Dermis microvascular lymphatic vessel endothelial cell (primary cell): ENCODE data around the gene AIPL1. TPM values are rescaled to one million over a fixed set of nuclear protein-coding genes. Genes with fewer than 3 reads are reported as not detected.

ENCODE experiments used
- DNase-seq, 2 donors: peaks; one replicate each; pipeline versions ENCODE4 v3.0.0 to v3.0.0-alpha.2; 2010; ENCODE audit warnings: low read depth in 2 of 2
- total RNA-seq: library from RNA; depleted of rRNA; stranded (reverse); fragments of >200 nt; gene quantifications from 2 replicates; pipeline ENCODE4 v1.2.1, GENCODE V29; 2014

AIPL1 gene
- total RNA-seq, 1 donor from 2014 or later = not detected

GRCh38 chr17:6465206-6466003 lies 30.5 kb upstream of the AIPL1 start:
- no peak for DNase-seq

DNA sequence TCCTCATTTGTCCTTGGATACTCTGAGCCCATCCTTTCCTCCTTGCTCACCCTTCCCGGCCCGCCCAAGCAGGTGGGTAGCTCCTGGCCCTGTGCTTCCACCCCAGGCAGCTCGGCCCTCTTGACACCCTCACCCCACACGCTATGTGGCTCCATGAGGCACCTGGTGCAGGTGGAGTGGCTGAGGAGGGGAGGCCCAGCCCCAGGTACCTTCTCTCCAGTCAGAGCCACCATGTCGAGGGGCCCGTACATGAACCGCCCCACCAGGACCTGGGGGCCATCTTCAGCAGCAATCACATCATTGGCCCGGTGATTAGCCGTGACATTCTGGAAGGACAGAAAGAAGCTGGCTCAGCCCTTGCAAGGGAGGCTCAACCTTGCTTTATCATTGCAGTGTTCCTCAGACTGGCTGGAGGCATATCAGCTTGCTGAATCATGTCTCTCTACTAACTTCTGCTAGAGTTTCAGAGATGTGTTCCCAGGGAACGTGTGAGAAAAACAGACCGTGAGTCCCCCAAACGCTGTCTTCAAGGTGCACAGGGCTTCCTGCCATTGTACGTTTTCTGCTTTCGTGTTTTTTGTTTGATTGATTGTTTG lies 29.6 kb upstream of the AIPL1 start:
- DNase-seq = no peak

- no peak for DNase-seq
These were observed 28.9 kb upstream of the AIPL1 start for GRCh38 chr17:6463616-6464445.

DNA sequence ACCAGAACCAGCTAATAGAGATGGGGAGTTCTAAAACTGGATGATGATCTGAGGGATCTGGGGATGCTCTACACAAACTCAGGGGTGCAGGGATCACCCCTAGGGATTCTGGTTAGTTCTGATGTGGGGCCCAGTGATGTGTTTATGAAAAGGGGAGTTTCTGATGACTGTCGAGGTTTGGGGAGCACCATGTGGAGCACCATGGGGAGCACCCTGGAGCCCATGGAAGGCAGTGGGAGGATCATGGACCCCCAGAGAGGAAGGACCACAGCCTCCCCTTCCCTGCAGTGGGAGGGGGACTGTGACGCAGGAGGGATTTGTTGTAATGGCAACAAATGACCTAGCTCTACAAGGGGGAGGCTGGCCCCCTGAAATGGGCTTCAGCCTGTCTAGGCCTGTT lies 27.8 kb upstream of the AIPL1 start:
- DNase-seq = no peak

DNA sequence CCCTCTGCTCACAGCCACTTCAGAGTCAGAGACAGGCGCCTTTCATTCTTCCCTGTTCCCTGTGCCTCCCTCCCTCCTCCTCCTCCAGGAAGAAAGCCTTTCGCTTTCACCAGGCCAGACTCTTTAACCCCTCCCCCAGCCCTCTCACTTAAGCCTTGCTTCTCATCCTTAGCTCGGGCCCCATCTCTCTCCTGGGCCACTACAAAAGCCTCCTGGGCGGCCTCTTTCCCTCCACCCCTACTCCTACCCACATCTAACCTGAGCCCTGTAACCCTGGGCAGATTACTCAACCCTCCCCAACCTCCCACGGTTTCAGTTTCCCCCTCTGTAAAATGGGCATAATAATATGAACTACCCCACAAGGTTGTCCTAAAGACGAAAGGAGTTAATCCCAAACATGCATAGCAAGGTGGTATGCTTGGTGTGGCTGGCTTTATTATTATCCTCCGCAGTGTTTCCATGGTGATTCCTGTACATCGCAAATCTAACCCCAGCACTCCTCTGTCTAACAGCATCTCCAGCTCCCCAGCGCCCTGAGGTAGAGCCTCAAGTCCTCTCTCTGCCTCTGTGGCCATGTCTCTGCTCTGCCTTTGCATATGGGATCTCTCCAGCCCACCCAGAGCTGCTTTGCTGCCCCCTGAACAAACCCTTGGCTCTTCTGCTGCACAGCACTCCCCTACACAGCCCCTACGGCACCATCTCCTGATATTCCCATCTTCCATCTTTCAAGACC lies 27.0 kb upstream of the AIPL1 start:
- no peak for DNase-seq

GRCh38 chr17:6461246-6461645 lies 26.3 kb upstream of the AIPL1 start:
- no peak for DNase-seq

GRCh38 chr17:6460531-6461161 lies 25.7 kb upstream of the AIPL1 start:
- DNase-seq = no peak

DNA sequence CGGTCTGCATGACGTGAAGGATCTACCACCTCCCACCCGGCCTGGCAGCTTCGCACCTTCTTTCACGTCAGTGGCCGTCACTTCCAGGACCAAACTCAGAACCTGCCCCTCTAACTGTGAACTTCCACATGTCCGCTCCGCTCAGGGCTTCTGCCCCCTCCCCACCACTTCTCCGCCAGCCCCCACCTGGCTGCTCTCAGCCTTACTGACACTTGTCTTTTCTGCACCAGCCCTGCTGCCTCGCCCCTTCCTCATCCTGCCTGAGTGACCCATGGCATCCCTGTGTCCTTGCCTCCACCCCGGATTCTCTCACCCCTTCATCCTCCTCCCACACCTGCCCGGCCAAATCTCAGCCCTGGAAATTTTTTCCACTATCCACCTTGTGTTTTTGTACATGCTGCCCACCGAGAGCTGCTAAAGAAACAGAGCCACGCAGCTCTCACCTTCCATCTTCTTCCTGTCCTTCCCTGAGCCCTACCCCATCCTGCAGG lies 23.6 kb upstream of the AIPL1 start:
- DNase-seq = no peak

- no peak for DNase-seq
These were observed 23.0 kb upstream of the AIPL1 start for GRCh38 chr17:6457688-6458459.

DNA sequence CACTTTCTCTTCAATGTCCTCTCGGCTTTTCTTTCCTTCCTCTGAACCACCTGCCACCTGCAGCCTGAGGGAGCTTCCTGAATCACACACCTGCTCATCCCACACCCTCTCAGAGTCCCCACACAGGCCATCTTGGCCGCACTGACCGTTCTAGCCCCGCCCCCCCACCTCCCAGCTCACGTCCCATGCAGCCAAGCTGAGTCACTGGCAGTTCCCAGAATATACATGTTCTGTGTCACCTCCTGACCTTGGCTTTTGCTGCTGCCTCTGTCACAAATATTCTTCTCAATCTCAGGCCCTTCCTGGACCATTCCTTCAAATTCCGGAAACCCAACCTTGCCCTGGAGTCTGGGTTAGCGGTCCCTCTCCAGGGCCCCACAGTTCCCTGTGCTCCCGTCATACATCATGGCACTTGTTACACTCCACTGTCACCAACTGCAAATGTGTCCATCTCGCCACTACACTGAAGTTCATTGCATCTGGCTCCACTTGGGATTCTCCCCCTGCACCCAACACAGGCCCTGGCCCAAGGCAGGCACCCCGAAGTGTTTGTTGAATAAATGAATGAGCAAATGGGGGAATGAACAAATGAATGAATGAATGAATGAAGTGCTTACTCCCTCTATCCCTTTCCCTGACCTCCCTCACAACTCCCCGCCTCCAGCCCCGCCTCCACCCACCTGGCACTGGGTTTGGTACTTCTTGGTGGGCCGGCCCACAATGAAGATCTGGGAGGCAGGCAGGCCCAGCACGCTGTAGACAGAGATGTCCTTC lies 22.2 kb upstream of the AIPL1 start:
- peak in 1 of 2 donors; percentile 59 for DNase-seq

GRCh38 chr17:6456321-6456720 lies 21.4 kb upstream of the AIPL1 start:
- DNase-seq = no peak

DNA sequence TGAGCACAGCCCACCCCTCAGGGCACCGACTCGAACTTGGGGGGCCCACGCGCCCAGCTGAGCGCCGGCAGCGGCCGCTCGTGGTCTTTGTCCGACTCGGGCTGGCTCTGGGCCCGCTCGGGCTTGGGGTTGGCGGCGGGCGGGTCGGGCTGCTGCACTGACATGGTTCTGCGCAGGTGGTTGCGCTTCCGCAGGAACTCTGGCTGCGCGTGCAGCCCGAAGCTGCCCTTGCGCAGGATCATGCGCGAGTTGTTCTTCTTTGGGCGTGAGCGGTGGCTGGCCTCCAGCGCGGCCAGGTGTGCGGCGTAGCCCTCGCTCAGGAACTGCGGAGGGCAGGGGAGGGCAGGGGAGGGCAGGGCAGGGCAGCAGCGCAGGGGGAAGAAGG lies 20.4 kb upstream of the AIPL1 start:
- peak; percentile 45 to 56 for DNase-seq

DNA sequence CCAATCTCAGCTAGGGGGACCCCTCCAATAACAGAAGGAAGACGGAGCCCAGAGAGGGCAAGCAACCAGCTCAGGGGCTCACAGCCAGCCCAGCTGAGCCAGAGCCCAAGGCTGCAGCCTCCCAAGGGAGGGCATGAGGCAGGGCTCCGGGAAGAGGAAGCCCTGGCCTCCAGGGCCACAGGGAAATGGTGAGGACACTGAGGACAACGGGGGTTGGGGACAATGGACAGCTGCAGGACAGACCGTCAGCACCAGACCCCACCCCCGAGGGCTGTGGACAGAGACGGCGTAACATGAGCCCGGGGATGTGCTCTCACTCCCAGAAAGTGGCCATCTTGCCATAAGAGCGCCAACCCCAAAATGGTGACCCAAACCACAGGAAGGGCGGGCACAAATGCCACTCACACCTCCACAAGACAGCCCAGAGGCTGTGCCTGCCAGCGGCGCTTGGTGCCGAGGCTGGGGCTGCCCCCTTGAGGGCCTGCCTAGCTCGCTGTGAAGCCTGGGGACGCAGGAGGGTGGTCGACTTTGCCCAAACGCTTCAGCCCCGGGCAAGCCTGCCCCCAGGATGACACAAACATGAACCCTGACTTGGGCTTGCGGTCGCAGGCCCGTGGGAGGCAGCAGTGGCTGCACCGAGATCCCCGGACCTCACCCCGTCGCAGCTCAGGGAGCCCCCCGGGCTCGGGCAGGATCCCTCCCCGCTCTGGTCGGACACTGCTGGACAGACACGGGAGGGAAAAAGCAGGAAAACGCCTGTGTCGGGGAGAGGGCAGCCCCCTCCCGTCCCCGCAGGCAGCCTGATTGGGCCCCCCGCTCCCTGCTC lies 19.8 kb upstream of the AIPL1 start:
- no peak for DNase-seq

DNA sequence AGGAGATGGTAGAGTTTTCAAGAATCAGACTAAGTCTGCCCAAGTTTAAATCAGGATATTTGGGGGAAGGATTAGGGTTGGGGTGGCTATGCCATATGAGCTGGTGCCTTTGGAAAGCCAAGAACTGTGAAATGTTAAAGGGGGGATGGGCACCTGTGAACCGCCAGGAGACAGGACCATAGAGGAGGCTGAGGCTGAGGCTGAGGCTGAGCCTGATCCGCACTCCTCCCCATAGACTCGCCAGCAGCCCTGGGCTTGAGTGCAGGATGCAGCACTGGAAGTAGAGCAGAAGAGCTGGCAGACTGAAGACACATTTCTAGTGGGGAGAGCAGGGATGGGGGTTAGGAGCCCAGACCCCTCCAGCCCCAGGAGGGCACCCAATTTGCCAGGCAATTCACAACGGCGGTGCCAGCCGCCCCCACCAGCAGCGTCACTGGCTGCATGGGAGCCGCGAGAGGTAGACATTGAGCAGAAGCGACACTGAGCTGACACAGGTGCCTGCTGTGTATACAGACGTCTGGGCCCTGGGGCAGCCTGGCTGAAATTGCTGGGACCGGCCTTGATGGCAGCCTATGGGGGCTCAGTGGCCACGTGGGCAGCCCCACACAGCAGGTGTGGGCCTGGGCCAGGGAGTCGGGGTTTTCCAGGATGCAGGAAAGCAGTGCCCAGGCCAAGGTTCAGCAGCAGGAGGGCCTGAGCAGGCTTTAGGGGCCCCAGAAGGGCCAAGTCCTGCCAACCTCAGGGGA lies 18.5 kb upstream of the AIPL1 start:
- DNase-seq = no peak

- DNase-seq = no peak
These were observed 17.7 kb upstream of the AIPL1 start for GRCh38 chr17:6452471-6453266.

GRCh38 chr17:6450926-6451832 lies 16.3 kb upstream of the AIPL1 start:
- peak in 1 of 2 donors; percentile 33 for DNase-seq
